Ascending aorta (tissue), 2 donors: ENCODE data around the gene WASHC4. TPM values are rescaled to one million over a fixed set of nuclear protein-coding genes. Genes with fewer than 3 reads are reported as not detected.

Experiments
- DNase-seq, 2 donors: peaks; one replicate each; pipeline ENCODE4 v3.0.0-alpha.2; 2019; ENCODE audit warnings: low spot score in 2 of 2
- H3K27ac ChIP-seq, 2 donors: fragments of 200-600 bp; sonication (generic); one replicate each; pipeline ENCODE4 v1.5.1; 2016 to 2017; ENCODE audit warnings: mild to moderate bottlenecking in 1 of 2
- H3K27me3 ChIP-seq: fragments of 200-600 bp; sonication (generic); one replicate; pipeline ENCODE4 v1.5.1; 2017
- H3K36me3 ChIP-seq, 2 donors: fragments of 200-600 bp; sonication (generic); one replicate each; pipeline ENCODE4 v1.5.1; 2016
- H3K4me1 ChIP-seq, 2 donors: fragments of 200-600 bp; sonication (generic); one replicate each; pipeline ENCODE4 v1.5.1; 2016 to 2017; ENCODE audit warnings: mild to moderate bottlenecking in 1 of 2
- H3K4me3 ChIP-seq, 2 donors: fragments of 200-600 bp; sonication (generic); one replicate each; pipeline ENCODE4 v1.5.1; 2016 to 2017; ENCODE audit warnings: mild to moderate bottlenecking in 1 of 2
- H3K9me3 ChIP-seq, 2 donors: fragments of 200-600 bp; sonication (generic); one replicate each; pipeline ENCODE4 v1.5.1; 2016
- CTCF ChIP-seq, 3 experiments: fragments of 200-600 bp in 2 of 3; fragments of 450-650 bp in 1 of 3; sonication (generic) in 2 of 3; IDR thresholded peaks; one replicate each; pipeline ENCODE4 v1.5.1; 2016 to 2019; ENCODE audit warnings: antibody characterized with exemption in 3 of 3, mild to moderate bottlenecking in 1 of 3, moderate library complexity in 1 of 3
- intact Hi-C: fragments of 100-400 bp; cut with DNase I; formaldehyde crosslinking; loops from one replicate; pipeline ENCODE4 v1.15.1; 2023
- total RNA-seq: library from RNA; depleted of rRNA; stranded (reverse); fragments of >200 nt; gene quantifications from one replicate; pipeline ENCODE4 v1.1.0, GENCODE V29; 2016

Gene WASHC4
- total RNA-seq, 1 donor from 2014 or later: 22.8 TPM

- H3K9me3 ChIP-seq: no peaks in the 10 kb centered on the region
- H3K4me1 ChIP-seq: no peaks in the 10 kb centered on the region
- no peak overlapping the region for H3K4me3 ChIP-seq
- DNase-seq: no peak
- H3K27ac ChIP-seq: no peak overlapping the region
- peaks cover 66 to 92% of the 10 kb centered on the region in 2 donors for H3K36me3 ChIP-seq
- intact Hi-C loops: no loop called here
- no peaks in the 10 kb centered on the region for H3K27me3 ChIP-seq
- TF ChIP-seq CTCF (IDR thresholded peaks at IDR 0.05): no peak
Measured at GRCh38 chr12:105189293-105189692, 81.8 kb downstream of the WASHC4 start.

DNA sequence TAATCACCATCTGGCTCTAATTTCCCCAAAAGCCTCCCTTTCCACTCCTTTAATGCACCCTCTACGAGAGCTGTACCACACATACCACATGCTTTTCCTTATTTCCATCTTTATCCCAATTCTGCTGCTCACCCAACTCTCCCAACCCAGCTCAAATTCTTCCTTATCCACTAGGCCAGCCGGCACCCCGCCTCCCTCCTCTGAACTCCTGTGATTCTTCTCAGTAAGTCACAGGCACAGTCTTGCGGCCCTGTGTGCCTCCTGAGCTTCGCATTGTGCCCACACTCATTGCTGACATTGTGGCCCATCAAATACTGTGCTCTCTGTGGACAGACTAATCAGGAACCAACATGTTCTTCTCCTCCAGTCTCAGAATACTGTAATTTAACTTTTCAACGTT lies 83.0 kb downstream of the WASHC4 start:
- intact Hi-C loops: no loop called here
- no peak for DNase-seq
- H3K9me3 ChIP-seq: no peaks in the 10 kb centered on the region
- no peaks in the 10 kb centered on the region for H3K27me3 ChIP-seq
- peaks cover 64 to 91% of the 10 kb centered on the region in 2 donors for H3K36me3 ChIP-seq
- no peak for TF ChIP-seq CTCF (IDR thresholded peaks at IDR 0.05)
- H3K27ac ChIP-seq: no peak overlapping the region
- no peak overlapping the region for H3K4me3 ChIP-seq
- H3K4me1 ChIP-seq: no peaks in the 10 kb centered on the region

GRCh38 chr12:105192624-105193225 lies 85.2 kb downstream of the WASHC4 start:
- peaks cover 62 to 91% of the 10 kb centered on the region in 2 donors for H3K36me3 ChIP-seq
- H3K4me1 ChIP-seq: no peaks in the 10 kb centered on the region
- no peak overlapping the region for H3K4me3 ChIP-seq
- H3K27ac ChIP-seq: no peak overlapping the region
- intact Hi-C loops: no loop called here
- TF ChIP-seq CTCF (IDR thresholded peaks at IDR 0.05): no peak
- no peaks in the 10 kb centered on the region for H3K27me3 ChIP-seq
- no peak for DNase-seq
- no peaks in the 10 kb centered on the region for H3K9me3 ChIP-seq

GRCh38 chr12:105194947-105195346 lies 87.4 kb downstream of the WASHC4 start:
- intact Hi-C loops: no loop called here
- Histone ChIP-seq H3K27ac (no peak overlapping the region), H3K4me3 (no peak overlapping the region), H3K36me3 (peaks cover 56 to 88% of the 10 kb centered on the region in 2 donors), H3K27me3 (no peaks in the 10 kb centered on the region), H3K4me1 (no peaks in the 10 kb centered on the region), H3K9me3 (no peaks in the 10 kb centered on the region)
- no peak for DNase-seq
- no peak for TF ChIP-seq CTCF (IDR thresholded peaks at IDR 0.05)

GRCh38 chr12:105196090-105196489 lies 88.6 kb downstream of the WASHC4 start:
- Histone ChIP-seq H3K9me3 (no peaks in the 10 kb centered on the region), H3K36me3 (peaks cover 55 to 93% of the 10 kb centered on the region in 2 donors), H3K4me3 (no peak overlapping the region), H3K4me1 (no peaks in the 10 kb centered on the region), H3K27me3 (no peaks in the 10 kb centered on the region), H3K27ac (no peak overlapping the region)
- no peak for DNase-seq
- TF ChIP-seq CTCF (IDR thresholded peaks at IDR 0.05): no peak
- intact Hi-C loops: no loop called here

DNA sequence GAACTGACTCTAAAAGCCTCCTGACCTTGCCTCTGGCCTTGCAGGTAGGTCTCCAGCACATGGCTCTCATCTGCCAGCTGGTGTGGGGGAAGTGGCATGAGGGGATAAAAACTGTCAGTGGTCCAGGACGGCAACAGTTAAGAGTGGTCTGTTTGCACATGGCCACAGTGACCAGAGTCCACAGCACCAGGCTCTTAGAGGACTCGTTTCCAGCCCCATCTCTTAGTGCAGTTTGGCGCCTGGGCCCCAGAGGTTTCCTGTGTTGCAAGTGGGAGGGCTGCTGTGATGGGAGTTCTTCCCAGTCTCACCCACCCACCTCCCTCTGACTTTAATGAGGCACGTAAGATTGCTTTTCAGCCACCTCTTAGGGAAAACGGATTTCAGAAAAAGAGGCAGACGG lies 91.4 kb downstream of the WASHC4 start:
- H3K4me1 ChIP-seq: no peaks in the 10 kb centered on the region
- no peaks in the 10 kb centered on the region for H3K9me3 ChIP-seq
- DNase-seq: no peak
- no peak for TF ChIP-seq CTCF (IDR thresholded peaks at IDR 0.05)
- H3K36me3 ChIP-seq: peaks cover 65 to 87% of the 10 kb centered on the region in 2 donors
- no peaks in the 10 kb centered on the region for H3K27me3 ChIP-seq
- no peak overlapping the region for H3K27ac ChIP-seq
- no peak overlapping the region for H3K4me3 ChIP-seq
- intact Hi-C loops: no loop called here
